ENCODE results near the gene ADAT3.

GRCh38 chr19:1911995-1912394, 6.8 kb downstream of the ADAT3 start:
- TF ChIP-seq CTCF (IDR thresholded peaks at IDR 0.05) (no peak), EZH2 (IDR thresholded peaks at IDR 0.05; ENCODE audit: borderline replicate concordance, insufficient read depth, low read depth, low read length, poor library complexity, severe bottlenecking) (no peak)
